ENCODE data around the gene HDX.

GRCh38 chrX:84357296-84357695 lies 145.0 kb downstream of the HDX start:
- TF ChIP-seq CTCF (conservative IDR thresholded peaks at IDR 0.05 in 1 of 2, IDR thresholded peaks at IDR 0.05 in 1 of 2; ENCODE audit: low read depth in 1 of 2, low read length in 2 of 2), result no peak
- TF ChIP-seq EZH2 (IDR thresholded peaks at IDR 0.05; ENCODE audit: low read length, missing control alignments), result no peak
